Cardiac fibroblast (primary cell): Measurements from ENCODE around the gene NKAIN2.
A peak's percentile ranks its signal among the peaks of the same experiment; 100 is the strongest.

Experiments
- DNase-seq, 2 donors: peaks; one replicate each; pipeline versions ENCODE4 v3.0.0 to v3.0.0-alpha.2; 2010; ENCODE audit warnings: low read depth in 2 of 2
- H3K4me3 ChIP-seq, 2 donors: replicated peaks in 1 of 2; 1 replicate in 1 of 2; 2 replicates in 1 of 2; pipeline ENCODE4 v1.5.1; 2011; ENCODE audit warnings: low read depth in 2 of 2, low read length in 2 of 2, mild to moderate bottlenecking in 2 of 2, moderate library complexity in 1 of 2
- CTCF ChIP-seq: IDR thresholded peaks from one replicate; pipeline ENCODE4 v1.5.1; 2011; ENCODE audit warnings: low read depth, mild to moderate bottlenecking, low read length, inconsistent platforms

Gene NKAIN2

GRCh38 chr6:124823240-124824111, 1019.8 kb downstream of the NKAIN2 start:
- no peak for TF ChIP-seq CTCF
- no peak overlapping the region for H3K4me3 ChIP-seq
- DNase-seq = peak in 1 of 2 donors; percentile 0

DNA sequence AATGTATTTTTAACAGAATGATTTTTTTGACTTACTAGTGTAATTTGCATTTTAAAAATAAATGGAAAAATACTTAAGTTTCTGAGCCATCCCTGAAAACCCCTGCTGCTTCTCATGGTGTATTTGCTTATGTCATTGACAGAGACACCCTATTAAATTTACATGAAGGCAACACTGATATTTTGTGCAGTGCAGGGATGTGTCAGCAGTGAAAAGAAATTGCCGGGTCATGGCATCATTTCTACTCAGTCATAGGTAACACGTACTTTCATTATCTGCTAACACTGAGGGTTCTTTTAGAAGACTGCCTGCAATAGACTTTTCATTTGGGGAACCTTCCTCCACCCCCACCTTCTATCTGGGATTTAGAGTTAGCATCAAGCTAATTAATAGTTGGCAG, 1021.9 kb downstream of the NKAIN2 start:
- no peak overlapping the region for H3K4me3 ChIP-seq
- TF ChIP-seq CTCF = no peak
- no peak for DNase-seq

DNA sequence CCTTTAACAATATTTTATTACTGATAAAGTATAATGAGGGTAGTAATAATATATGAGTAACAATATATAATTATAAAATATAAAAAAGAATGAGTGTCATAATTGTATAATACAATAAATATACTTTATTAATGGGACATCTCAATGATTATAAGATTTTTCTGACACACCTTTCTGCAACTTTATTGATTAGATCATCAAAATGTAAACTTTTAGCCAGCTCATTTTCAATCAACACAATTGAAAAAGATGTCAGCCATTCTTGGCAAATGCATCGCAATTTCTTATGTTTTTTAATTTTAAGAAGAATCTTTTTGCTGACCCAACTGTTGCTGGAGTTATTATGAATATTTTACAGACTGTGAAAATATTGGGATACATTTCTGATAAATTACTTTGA, 1026.2 kb downstream of the NKAIN2 start:
- no peak for DNase-seq
- H3K4me3 ChIP-seq = no peak overlapping the region
- TF ChIP-seq CTCF = no peak

- no peak overlapping the region for H3K4me3 ChIP-seq
- no peak for TF ChIP-seq CTCF
Observed at GRCh38 chr6:124830506-124830905, 1026.8 kb downstream of the NKAIN2 start.

GRCh38 chr6:124854338-124854922, 1050.8 kb downstream of the NKAIN2 start:
- H3K4me3 ChIP-seq = no peak overlapping the region
- DNase-seq = peak; percentile 10 to 18
- TF ChIP-seq CTCF = peak; percentile 28

More at GRCh38 chr6:124830506-124830905, 1026.8 kb downstream of the NKAIN2 start:
- DNase-seq = no peak

- no peak for TF ChIP-seq CTCF
Observed at GRCh38 chr6:124857746-124858145, 1054.1 kb downstream of the NKAIN2 start.

More at GRCh38 chr6:124857746-124858145, 1054.1 kb downstream of the NKAIN2 start:
- no peak for DNase-seq
- no peak overlapping the region for H3K4me3 ChIP-seq
